Stomach (tissue), 4 donors: ENCODE measurements around the gene RBPMS2.
A peak's percentile ranks its signal among the peaks of the same experiment; 100 is the strongest.

Source experiments
- EP300 ChIP-seq: sonication (generic); formaldehyde crosslinking; IDR thresholded peaks from one replicate; pipeline ENCODE4 v1.6.1; 2017; ENCODE audit warnings: antibody characterized with exemption
- POLR2AphosphoS5 ChIP-seq, 3 donors: sonication (generic); formaldehyde crosslinking; IDR thresholded peaks; one replicate each; pipeline ENCODE4 v1.6.1; 2016; ENCODE audit warnings: antibody characterized with exemption in 3 of 3
- TF ChIP-seq, protein P1 (sequence below), 7 experiments: fragments of 450-650 bp in 4 of 7; fragments of 200-600 bp in 3 of 7; sonication (generic) in 3 of 7; IDR thresholded peaks; one replicate each; pipeline ENCODE4 v1.5.1; 2016 to 2019; ENCODE audit warnings: antibody characterized with exemption in 7 of 7, control low read depth in 2 of 7, mild to moderate bottlenecking in 1 of 7

DNA sequence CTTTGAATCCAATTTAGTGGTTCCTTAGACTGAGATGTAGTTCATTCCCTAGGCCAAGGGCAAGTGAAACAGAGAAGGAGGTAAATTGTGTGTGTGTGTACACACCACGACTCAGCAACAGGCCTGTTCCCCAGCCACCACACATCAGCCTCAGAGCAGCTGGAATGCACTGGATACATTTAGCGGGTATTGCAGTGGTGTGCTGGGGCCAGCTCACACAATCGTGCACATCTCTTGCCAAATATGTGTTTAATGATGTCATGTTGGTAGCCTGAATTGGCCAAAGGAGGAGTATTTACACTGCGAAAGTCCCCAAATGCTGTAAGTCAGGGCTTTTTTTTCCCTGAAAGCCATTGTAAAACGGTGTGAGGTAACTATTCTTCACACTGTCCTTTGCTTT lies 82.3 kb downstream of the RBPMS2 start:
- TF ChIP-seq, protein P1, sequence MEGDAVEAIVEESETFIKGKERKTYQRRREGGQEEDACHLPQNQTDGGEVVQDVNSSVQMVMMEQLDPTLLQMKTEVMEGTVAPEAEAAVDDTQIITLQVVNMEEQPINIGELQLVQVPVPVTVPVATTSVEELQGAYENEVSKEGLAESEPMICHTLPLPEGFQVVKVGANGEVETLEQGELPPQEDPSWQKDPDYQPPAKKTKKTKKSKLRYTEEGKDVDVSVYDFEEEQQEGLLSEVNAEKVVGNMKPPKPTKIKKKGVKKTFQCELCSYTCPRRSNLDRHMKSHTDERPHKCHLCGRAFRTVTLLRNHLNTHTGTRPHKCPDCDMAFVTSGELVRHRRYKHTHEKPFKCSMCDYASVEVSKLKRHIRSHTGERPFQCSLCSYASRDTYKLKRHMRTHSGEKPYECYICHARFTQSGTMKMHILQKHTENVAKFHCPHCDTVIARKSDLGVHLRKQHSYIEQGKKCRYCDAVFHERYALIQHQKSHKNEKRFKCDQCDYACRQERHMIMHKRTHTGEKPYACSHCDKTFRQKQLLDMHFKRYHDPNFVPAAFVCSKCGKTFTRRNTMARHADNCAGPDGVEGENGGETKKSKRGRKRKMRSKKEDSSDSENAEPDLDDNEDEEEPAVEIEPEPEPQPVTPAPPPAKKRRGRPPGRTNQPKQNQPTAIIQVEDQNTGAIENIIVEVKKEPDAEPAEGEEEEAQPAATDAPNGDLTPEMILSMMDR (IDR thresholded peaks at IDR 0.05) = no peak
- TF ChIP-seq POLR2AphosphoS5 (IDR thresholded peaks at IDR 0.05) (peak; percentile 28 to 68 (median 63)), EP300 (no peak)
